Ectodermal cell (in vitro differentiated cells): Measurements from ENCODE around the gene OAF.
"Not testable (repeated sequence)": the region's sequence is repeated elsewhere in the genome, so short reads cannot be mapped to it uniquely, and the experiment has no call there.

ENCODE experiments used
- H3K27ac ChIP-seq: 2 replicates; pipeline ENCODE4 v1.7.0; 2013; ENCODE audit warnings: mild to moderate bottlenecking, low read depth, low read length; ENCODE audit not compliant: insufficient read depth, poor library complexity, severe bottlenecking
- H3K27me3 ChIP-seq: 2 replicates; pipeline ENCODE4 v1.7.0; 2013; ENCODE audit warnings: mild to moderate bottlenecking, low read length; ENCODE audit not compliant: insufficient read depth, control insufficient read depth, poor library complexity, severe bottlenecking
- H3K36me3 ChIP-seq: one replicate; pipeline ENCODE4 v1.7.0; 2013; ENCODE audit warnings: low read length; ENCODE audit not compliant: control insufficient read depth, insufficient read depth
- H3K4me1 ChIP-seq: one replicate; pipeline ENCODE4 v1.7.0; 2013; ENCODE audit warnings: low read length; ENCODE audit not compliant: control insufficient read depth, insufficient read depth
- H3K4me3 ChIP-seq: 2 replicates; pipeline ENCODE4 v1.7.0; 2013; ENCODE audit warnings: low read depth, low read length, control low read depth; ENCODE audit not compliant: insufficient read depth
- H3K9me3 ChIP-seq: 2 replicates; pipeline ENCODE4 v1.7.0; 2013; ENCODE audit warnings: mild to moderate bottlenecking, low read length, moderate library complexity; ENCODE audit not compliant: control insufficient read depth
- WGBS, 2 experiments: methylation state at CpG; one replicate each; pipeline ENCODE4 v1.1.7; 2013; ENCODE audit warnings: missing lambda C conversion rate in 2 of 2; 5-methylcytosine and 5-hydroxymethylcytosine counted together

The OAF gene

DNA sequence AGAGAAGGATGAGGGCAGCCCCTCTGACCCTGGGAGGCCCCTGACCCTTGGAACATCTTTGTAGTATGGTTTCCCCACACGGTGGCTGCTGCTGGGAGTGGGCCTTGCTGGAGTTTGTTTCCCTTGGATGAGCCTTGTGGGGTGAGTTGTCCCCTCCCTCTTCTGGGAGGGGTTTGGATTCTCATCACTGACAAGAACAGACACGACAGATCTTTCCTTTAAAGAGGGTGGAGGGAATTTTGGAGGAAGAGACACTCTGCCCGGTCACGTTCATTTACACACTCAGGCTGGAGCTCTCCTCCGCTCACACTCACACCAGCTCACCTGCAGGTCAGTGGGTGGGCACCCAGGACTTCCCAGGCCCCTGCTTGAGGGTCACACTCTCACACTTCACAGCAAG, 60.8 kb downstream of the OAF start:
- WGBS, 2 experiments = 87 to 92% methylated on average over 5 of the region's 5 CpGs
- H3K36me3 ChIP-seq = no peaks in the 10 kb centered on the region
- H3K4me3 ChIP-seq = no peak overlapping the region
- no peaks in the 10 kb centered on the region for H3K9me3 ChIP-seq
- peaks cover 3% of the 10 kb centered on the region for H3K4me1 ChIP-seq
- H3K27me3 ChIP-seq = no peaks in the 10 kb centered on the region
- H3K27ac ChIP-seq = no peak overlapping the region

DNA sequence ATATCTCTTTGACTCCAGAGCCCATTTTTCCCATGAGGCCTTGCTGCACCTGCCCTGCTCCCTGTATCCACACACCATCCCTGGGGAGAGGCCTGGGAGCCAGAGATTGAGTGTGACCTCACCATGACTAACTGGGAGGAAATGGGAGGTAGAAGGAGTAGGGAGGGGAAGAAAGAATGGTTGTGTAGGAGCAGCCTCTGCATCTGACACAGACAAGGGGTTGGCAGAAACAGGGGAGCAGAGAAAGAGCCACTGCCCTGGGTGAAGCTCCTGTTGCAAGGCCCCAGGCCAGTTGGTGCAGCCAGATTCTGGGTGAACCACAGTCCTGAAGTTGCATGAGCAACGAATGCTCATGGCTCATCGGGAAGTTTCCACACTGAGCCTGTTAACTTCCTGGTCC, 61.5 kb downstream of the OAF start:
- H3K4me1 ChIP-seq = peaks cover 3% of the 10 kb centered on the region
- H3K9me3 ChIP-seq = no peaks in the 10 kb centered on the region
- H3K36me3 ChIP-seq = no peaks in the 10 kb centered on the region
- no peak overlapping the region for H3K4me3 ChIP-seq
- H3K27me3 ChIP-seq = no peaks in the 10 kb centered on the region
- no peak overlapping the region for H3K27ac ChIP-seq
- 96 to 98% methylated on average over 2 of the region's 2 CpGs for WGBS, 2 experiments

DNA sequence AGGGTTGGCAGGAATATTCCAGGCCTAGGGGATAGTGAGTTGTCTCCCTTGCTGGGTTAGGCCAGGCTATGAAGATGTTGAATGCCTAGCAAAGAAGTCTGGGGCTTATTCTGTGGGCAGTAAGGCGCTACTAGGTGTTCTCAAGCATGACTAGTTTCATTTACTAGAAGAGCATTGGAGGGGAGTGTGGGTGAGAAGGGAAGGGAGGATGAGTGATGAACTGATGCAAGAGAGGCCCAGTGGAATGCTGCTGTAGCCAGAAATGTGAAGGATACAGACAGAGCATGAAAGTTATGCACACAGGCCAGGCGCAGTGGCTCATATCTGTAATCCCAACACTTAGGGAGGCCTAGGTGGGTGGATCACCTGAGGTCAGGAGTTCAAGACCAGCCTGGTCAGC, 62.6 kb downstream of the OAF start:
- peaks cover 3% of the 10 kb centered on the region for H3K4me1 ChIP-seq
- H3K36me3 ChIP-seq = no peaks in the 10 kb centered on the region
- H3K27ac ChIP-seq = no peak overlapping the region
- no peaks in the 10 kb centered on the region for H3K9me3 ChIP-seq
- no peak overlapping the region for H3K4me3 ChIP-seq
- no peaks in the 10 kb centered on the region for H3K27me3 ChIP-seq
- 89 to 96% methylated on average over 2 of the region's 2 CpGs for WGBS, 2 experiments

DNA sequence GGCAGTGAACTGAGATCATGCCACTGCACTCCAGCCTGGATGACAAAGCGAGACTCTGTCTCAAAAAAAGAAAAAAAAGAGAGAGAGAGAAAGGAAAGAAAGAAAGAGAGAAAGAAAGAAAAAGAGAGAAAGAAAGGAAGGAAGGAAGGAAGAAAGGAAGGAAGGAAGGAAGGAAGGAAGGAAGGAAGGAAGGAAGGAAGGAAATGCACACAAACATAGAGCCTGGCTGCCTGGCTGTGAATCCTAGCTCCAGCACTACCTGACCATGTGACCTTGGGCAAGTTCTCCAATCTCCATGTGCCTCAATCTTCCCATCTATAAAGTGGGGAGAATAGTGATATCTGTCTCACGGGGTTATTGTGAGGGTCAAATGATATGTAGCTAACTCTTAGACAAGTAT, 63.1 kb downstream of the OAF start:
- H3K4me1 ChIP-seq, H3K36me3 ChIP-seq, H3K4me3 ChIP-seq, H3K9me3 ChIP-seq, H3K27me3 ChIP-seq, H3K27ac ChIP-seq: not testable (repeated sequence)
- 97% methylated on average over 1 to 2 of the region's 2 CpGs for WGBS, 2 experiments

DNA sequence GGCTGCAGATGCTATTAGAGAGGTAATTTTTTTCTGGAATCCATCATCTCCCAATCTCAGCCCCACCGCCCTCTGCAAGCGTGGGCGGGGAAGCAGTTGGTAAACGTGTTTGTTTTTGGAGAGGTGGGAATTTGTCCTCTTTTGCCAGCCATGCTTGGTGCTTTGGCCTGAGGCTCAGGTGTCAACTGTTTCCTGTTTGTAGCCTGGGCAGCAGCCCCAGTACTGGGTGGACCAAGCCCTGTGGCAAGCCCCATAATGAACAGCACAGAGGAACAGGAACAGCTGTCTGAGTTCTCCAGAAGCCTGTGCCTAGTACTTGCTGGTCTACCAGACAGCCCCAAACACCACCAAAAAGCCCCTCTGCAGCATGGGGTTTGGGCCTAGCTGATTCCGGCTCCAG, 68.7 kb downstream of the OAF start:
- H3K9me3 ChIP-seq = no peaks in the 10 kb centered on the region
- no peaks in the 10 kb centered on the region for H3K27me3 ChIP-seq
- WGBS, 2 experiments = 84 to 94% methylated on average over 5 of the region's 5 CpGs
- H3K4me1 ChIP-seq = peaks cover 5% of the 10 kb centered on the region
- H3K27ac ChIP-seq = no peak overlapping the region
- H3K36me3 ChIP-seq = no peaks in the 10 kb centered on the region
- H3K4me3 ChIP-seq = no peak overlapping the region
